Esophagus squamous epithelium (tissue), 4 donors: ENCODE measurements around the gene MALRD1.

Experiments
- CTCF ChIP-seq, 6 experiments: fragments of 450-650 bp in 4 of 6; fragments of 200-600 bp in 2 of 6; sonication (generic) in 2 of 6; IDR thresholded peaks; one replicate each; pipeline ENCODE4 v1.5.1; 2016 to 2019; ENCODE audit warnings: antibody characterized with exemption in 6 of 6, mild to moderate bottlenecking in 4 of 6, moderate library complexity in 4 of 6
- POLR2A ChIP-seq, 4 donors: fragments of 450-650 bp; IDR thresholded peaks; one replicate each; pipeline ENCODE4 v1.6.1; 2017; ENCODE audit warnings: antibody characterized with exemption in 4 of 4, mild to moderate bottlenecking in 4 of 4, moderate library complexity in 3 of 4

DNA sequence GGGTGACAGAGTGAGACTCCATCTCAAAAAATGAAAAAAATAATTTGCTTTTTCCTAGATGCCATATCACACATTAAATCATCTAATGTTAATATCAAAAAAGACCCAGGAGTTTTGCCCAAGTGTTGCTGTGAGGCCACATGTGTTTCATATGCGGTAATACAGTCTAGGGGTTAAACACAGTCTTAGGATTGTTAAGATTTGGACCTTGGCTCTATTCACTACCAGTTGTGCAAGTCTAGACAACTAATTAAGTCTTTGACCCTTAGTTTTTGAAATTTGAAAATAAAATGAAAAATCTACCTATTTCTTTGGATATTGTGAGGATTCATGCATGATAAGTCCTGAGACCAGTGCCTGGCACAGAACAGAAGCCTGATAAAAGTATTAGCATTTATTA is 14.9 kb upstream of the MALRD1 start:
- no peak for TF ChIP-seq CTCF (IDR thresholded peaks at IDR 0.05)
- TF ChIP-seq POLR2A (IDR thresholded peaks at IDR 0.05): no peak
